ENCODE results near the gene NDC80.
A peak's percentile ranks its signal among the peaks of the same experiment; 100 is the strongest.
"Not testable (repeated sequence)": the region's sequence is repeated elsewhere in the genome, so short reads cannot be mapped to it uniquely, and the experiment has no call there.

The NDC80 gene

GRCh38 chr18:2571200-2572170 is at the start of gene NDC80, which contains the start of gene METTL4:
Gene NDC80 (plus strand): TSS chr18:2571557. CDS start chr18:2572986, 1,429 bp downstream.
Gene METTL4 (minus strand): TSS chr18:2571505. CDS start chr18:2567216, 4,289 bp downstream.
- DNase-seq, result peak; percentile 48 to 86

DNA sequence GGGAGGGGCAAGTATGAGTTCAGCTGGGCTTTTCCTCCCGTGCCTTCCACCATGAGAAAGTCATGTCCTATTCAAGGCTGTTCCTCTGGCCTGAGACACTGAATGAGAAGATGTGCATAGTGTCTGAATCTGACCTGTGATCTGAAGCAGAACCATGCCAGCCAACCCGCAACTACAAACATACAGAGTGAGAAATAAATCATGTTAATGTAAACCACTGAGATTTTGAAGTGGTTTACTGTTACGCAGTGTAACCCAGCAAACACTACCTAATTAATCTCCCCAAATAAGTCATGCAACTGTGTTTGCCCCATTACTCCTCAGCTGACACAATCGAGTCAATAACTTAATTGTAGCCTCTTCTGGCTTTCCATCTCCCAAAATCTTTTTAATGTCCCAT is 49.2 kb upstream of the NDC80 start:
- DNase-seq, result peak; percentile 21 to 33

GRCh38 chr18:2524794-2525198 is 46.6 kb upstream of the NDC80 start:
- not testable (repeated sequence) for DNase-seq

DNA sequence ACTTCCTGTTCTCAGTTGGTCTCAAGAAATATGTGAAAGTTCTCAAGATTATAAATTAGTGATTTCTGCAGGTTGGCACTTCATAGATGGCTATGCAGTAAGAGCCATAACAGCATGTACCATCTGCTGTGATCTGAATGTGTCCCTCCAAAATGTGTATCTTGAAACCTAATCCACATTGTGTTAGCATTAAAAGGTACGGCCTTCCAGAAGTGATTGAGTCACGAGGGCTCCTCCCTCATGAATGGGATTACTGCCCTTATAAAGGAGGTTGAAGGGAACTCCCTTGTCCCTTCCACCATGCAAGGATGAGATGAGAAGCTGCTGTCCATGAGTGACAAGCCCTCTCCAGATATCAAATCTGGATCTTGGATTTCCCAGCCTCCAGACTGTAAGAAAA is 45.0 kb upstream of the NDC80 start:
- DNase-seq, result no peak

DNA sequence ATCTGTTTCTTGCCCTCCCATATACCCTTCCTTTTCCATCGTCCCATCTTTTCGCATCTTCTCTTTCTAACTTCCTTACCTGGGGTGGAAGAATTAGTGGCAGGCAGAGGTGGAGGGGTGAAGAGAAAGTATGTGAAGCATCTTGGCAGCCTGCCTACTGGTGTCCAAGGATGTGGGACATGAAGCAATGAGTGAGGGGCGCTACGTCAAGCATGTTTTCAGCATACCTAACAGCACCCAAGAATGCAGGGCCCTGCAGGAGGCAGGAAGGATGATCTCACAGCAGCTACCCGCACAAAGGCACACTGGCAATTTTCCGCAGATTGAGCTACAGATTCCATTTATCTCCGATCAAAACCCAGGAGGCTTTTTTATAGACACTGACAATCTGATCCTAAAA is 42.2 kb upstream of the NDC80 start:
- DNase-seq, result no peak

DNA sequence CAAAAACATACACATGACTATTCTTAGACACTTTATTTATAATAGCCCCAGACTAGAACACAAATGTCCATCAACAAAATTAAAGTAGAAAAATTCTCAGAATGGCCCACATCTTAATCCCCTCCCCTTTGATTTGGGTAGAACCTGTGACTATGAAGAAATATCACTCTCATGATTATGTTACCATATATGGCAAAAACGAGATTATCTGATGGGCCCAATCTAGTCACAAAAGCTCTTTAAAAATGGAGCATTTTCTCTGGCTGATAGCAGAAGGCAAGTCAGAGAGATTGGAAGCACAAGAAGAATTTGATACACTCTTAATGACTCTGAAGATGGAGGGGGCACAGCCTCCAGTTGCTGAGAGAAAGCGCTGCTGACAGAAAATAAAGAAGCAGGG is 39.6 kb upstream of the NDC80 start:
- DNase-seq, result no peak

DNA sequence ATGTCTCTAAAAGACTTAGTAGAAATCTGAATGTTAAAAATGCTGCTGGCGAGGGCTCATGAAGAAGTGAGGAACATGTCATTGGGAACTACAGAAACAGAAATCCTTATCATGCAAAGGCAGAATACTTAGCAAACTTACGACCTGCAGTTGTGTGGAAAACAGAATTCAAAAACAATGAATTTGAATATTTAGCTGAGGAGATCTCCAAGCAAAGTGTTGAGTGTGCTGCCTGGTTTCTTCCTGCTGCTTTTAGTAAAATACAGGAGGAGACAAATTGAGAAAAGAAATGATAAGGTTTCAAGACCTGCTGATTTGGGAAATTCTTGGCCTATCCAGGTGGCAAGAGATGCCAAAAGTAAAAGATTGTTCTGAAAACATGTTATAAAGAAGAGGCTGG is 38.6 kb upstream of the NDC80 start:
- DNase-seq, result no peak

- DNase-seq, result no peak
Observed at GRCh38 chr18:2534906-2535305, 36.5 kb upstream of the NDC80 start.

- DNase-seq, result no peak
Observed at GRCh38 chr18:2535419-2535910, 35.9 kb upstream of the NDC80 start.

DNA sequence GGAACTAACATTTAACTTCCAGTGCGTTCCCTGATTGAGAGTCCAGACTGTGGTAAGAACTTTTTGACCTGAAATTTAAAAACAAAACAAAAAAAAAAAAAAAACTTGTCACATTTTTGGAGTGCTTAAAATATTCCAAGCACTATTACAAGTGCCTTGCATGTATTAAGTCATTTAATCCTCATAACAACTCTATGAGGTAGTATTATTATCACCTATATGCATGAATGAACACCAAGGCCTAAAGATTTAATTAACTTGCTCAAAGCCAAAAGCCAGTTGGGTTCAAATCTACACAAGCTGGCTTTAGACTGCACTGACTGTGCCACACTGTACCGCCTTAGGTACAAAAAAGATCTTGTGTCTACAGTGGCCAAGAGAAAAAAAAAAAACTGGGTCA is 35.3 kb upstream of the NDC80 start:
- DNase-seq, result no peak

DNA sequence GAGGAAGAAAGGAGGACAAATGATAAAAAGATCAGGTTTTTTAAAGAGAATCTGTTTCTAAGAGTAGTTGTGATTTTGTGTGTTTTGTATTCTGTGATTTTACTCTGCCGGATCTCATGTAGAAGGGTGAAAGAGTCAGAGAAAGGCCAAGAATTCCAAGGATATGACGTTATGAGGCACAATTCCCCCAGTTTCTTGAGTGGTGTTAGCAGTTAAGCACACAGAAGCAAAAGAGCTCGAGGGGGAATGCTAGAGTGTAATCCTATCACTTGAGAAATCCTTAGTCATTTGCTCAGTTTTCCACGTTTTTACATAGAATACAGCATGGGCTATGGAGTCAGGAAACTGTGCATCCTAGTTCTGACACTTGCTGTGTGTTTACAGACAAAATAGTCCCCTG is 34.9 kb upstream of the NDC80 start:
- DNase-seq, result no peak

DNA sequence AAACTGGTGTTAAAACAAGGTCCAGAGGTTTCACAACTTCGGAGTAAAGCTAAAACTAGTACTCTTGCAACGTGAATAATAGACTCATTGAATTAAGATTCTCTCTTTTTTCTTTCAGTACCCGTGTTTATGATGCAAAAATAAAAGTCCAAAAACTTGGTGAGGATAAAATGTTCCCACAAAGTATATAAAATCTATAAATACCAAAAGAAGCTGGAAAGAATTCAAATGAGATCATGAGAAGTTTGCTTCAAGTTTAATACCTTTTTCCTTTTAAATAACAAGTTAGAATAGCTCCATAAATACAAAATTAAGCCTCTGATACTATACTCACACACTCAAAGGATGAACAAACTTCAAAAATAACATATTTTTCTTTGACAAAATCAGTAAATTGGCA is 34.1 kb upstream of the NDC80 start:
- no peak for DNase-seq

GRCh38 chr18:2538236-2538635 is 33.1 kb upstream of the NDC80 start:
- DNase-seq, result no peak

GRCh38 chr18:2538844-2539243 is 32.5 kb upstream of the NDC80 start:
- no peak for DNase-seq

DNA sequence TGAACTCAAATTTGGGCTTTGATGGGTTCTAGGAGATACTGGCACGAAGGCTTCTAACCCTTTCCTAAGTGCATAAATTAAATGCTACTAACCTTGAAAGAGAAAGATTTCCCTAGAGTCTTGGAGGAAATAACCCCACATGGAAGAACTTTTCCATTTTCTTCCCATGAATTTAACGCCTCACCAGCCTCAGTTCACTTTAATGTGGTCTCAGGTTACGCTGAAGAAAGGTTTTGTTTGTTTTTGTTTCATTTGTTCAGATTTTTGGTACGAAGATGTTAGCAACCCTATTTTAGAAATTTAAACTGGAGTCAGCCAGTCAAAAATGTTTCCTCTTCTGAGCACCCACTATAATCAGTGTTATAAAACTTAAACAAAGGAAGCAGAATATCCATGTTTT is 30.8 kb upstream of the NDC80 start:
- no peak for DNase-seq

DNA sequence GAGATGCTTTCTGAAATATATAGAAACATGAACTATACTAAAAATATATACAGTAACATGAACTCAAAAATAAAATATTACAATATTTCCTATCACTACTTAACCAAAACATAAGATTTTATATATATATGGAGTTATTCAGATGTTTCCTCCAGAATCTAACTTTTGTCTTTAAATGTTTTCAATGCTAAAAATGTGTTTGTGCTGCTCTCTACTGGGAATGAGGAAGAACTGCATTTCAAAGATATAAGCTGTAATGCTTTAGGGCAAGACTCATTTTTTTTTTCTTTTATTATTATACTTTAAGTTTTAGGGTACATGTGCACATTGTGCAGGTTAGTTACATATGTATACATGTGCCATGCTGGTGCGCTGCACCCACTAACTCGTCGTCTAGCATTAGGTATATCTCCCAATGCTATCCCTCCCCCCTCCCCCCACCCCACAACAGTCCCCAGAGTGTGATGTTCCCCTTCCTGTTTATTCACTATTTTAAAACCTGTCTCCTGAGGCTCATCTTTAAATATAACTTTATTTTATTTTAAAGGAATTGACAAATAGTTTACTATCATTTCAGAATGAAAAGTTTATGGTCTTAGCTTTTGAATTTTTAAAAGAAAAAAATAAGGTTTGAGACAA is 29.3 kb upstream of the NDC80 start:
- peak; percentile 9 to 11 for DNase-seq

GRCh38 chr18:2545155-2545554 is 26.2 kb upstream of the NDC80 start:
- DNase-seq, result no peak

DNA sequence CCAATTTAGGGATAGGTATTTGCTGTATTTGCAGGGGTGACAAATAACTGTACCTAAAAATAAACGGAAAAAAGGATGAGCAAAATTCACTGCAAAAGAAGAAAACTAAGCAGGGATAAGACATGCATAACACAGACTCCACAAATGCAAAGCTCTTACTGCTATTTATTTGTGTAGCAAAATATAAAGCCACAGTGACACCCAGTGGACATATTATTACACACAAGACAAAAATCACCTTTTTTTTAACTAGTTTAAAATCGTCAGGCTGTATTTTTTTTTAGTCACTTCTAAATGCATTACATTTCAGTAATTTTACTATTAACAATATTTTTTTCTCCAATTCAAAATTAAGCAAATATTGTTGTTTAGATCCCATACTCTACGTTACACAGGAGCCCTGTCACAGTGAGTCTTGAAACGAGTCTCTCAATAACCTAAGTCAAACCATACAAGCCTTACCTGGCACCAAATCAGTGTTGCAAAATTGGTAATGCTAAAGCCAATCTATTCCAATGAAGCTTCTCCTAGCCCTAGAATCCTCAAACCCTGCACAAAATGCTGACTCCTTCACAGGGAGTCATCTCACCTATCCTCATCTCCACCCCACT is 23.8 kb upstream of the NDC80 start:
- DNase-seq, result peak; percentile 10 to 44

DNA sequence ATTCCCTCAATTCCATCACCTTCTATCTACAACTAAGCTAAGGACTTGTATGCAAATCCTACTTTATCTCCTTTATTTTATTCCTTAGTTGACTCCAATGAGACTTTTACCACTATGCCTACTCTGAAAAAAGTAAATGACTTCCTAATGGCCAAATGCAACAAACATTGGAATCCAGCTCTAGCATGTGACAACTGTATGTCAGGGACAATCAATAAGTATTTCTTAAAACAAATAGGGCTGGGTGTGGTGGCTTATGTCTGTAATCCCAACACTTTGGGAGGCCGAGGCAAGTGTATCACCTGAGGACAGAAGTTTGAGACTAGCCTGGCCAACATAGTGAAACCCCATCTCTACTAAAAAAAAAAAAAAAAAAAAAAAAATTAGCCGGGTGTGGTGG is 21.9 kb upstream of the NDC80 start:
- no peak for DNase-seq

GRCh38 chr18:2551425-2551824 is 19.9 kb upstream of the NDC80 start:
- DNase-seq, result no peak

DNA sequence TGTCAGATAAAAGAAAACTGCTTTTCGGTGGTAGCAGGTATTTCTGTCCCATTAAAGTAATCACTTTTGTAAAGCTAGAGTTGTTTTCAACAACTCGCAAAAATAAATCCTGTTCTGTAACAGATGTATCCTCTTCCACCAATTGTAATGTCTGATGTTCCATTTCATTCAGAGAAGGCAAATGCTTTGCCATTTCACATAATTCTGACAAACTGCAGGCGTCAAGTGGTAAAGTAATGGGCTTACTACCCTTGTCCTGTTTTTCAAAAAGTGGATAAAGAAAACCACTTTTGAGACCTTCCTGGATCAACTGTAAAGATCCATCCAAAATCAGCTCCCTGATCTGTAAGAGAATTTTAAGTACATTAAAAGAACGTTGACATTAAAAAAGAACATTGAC is 16.7 kb upstream of the NDC80 start:
- no peak for DNase-seq

DNA sequence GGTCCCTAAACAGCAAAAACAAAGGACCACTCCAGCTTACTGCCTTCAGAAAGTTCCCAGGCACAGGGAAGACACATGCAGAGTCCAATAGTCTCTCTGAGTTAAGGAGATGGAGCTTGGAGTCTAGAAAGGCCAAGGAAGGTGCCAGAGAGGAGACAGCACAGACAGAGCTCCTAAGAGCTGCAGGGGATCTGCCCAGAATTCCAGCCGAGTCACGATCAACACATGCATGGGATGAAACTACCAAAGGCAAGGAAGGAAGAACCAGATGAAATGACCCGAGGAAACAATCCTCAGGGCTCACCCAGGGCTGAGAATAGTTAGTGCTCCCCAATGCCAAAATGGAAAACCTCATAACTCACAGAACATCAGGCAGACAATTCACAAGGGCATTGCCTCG is 15.5 kb upstream of the NDC80 start:
- DNase-seq, result no peak

- no peak for DNase-seq
Observed at GRCh38 chr18:2557536-2557935, 13.8 kb upstream of the NDC80 start.

DNA sequence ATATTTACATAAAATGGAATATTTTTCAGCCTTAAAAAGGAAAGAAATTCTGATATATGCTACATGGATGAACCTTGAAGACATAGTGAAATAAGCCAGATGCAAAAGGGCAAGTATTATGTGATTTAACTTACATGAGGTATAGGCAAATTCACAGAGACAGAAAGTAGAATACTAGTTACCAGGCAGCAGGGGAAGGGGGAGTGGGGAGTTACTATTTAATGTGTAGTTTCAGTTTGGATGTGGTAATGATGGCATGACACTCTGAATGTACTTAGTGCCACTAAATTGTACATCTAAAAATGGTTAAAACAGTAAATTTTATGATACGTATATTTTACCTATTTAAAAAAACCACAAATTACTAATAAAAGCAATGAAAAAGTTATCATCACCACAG is 12.1 kb upstream of the NDC80 start:
- DNase-seq, result no peak

Measured in SHP77 (cell line).